NOMO-1 treated with DMSO at 0.1 percent for 48 hours (cell line): ENCODE data around the gene KRT85.
"Not testable (repeated sequence)": the region's sequence is repeated elsewhere in the genome, so short reads cannot be mapped to it uniquely, and the experiment has no call there.

Experiments
- DNase-seq: peaks from one replicate; lab custom pipeline; 2025; ENCODE audit not compliant: unreplicated experiment; lab: John Stamatoyannopoulos, UW

Gene KRT85

GRCh38 chr12:52350786-52351185 lies 16.5 kb downstream of the KRT85 start:
- no peak for DNase-seq

GRCh38 chr12:52350021-52350620 lies 17.2 kb downstream of the KRT85 start:
- no peak for DNase-seq

DNA sequence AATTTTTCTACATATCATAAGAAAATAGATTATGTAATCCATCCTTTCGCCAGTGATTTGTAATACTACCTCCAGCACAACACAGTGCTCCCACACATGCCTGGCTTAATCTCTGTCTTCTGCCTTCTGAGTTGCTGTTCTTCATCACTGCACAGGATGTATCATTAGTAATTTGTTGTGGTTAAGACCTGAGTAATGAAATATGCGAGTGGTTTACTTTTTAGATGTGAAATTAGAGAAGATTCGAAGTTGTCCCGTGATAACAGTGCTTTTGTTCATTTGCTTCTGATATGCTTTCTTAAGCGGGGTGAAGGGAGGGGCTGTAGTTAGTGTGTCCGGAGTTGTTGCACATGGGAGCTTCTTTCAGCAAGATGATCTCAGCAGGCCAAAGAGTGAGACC lies 18.1 kb downstream of the KRT85 start:
- no peak for DNase-seq

DNA sequence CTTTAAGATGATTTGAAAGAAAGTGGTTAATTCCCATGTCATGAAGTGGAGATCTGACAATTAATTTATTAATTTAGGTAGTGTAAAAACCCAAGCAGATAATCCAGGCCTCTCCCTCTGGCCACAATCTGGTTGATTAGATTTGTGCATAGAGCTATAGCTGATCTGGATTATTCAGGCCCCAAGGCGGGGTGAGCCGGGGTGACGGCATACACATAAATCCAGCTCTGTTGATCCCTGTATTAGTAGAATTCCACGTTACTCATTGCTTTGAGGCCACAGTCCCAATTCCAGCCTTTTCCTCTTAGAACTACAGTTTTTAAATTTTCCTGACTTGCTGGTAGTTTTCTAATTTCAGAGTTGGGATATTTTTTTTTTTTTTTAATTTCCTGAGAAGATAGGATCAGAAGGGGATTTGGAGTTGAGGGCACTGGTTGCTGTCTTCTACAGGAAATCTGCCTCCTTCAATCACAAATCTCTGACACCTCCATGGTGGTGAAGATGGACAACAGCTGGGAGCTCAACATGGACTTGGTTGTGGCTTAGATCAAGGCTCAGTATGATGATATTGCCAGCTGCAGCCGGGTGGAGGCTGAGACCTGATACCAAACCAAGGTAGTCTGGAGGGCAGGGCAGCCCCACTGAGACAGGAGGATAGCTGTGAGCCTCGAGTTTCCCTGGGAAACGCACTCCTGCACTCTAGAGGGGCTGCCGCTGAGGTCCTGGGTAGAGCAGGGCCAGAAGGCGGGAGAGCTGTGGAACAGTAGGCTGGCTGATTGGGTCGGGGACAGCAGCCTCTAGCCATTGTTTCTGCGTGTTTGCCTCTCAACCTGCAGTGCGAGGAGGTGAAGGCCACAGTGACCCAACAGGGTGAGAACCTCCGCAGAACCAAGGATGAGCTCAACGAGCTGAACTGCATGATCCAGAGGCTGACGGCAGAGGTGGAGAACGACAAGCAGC lies 19.4 kb downstream of the KRT85 start:
- DNase-seq, result no peak

DNA sequence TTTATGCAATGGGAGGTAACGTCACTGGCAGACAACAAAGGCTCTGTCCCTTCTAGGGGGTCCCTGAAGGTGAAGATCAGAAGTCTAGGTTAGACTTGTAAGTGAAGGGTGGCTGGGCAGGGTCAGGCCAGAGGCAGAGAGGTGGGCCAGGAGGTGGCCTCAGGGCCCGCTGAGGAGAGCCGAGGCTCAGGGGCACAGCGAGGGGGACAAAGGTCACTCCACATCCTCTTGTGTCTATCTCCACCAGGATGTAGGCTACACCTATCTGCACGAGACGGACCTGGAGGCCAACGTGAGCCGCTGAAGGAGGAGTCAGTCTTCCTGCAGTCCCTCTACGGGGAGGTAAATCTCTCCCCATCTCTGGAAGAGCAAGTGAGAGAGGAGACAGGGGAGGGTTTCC lies 20.3 kb downstream of the KRT85 start:
- DNase-seq, result no peak

DNA sequence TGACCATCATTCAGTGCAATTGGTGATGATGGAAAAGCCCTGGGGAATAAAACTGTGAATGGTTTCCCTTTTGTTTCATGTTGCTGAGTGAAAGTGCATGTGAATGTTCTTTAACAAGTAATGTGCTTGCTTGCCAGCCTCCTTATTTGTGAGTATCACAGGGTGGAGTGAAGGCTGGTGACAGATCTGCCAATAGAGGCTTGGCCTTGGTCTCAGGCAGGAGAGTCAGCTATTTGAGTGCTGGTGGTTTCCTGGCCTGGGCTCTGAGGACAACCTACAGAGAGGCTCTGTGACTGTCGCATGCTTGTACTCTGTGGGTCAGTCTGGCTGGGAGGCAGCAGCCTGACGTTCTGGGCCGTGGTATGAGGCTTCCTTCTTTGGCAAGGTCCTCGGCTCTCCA lies 20.7 kb downstream of the KRT85 start:
- no peak for DNase-seq

DNA sequence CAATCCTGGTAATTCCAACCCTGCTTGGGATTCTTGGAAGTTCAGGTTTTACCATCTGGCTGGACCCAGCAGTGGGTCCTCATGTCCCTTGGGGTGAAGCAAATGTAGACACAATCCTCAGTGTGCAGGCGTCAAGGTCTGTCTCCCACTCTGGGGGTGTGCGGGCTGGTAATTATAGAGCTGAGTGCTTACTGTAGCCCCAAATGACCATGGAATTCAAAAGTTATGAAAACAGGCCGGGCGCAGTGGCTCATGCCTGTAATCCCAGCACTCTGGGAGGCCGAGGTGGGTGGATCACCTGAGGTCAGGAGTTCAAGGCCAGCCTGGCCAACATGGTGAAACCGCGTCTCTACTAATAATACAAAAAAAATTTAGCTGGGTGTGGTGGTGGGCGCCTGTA lies 22.2 kb downstream of the KRT85 start:
- DNase-seq, result not testable (repeated sequence)

DNA sequence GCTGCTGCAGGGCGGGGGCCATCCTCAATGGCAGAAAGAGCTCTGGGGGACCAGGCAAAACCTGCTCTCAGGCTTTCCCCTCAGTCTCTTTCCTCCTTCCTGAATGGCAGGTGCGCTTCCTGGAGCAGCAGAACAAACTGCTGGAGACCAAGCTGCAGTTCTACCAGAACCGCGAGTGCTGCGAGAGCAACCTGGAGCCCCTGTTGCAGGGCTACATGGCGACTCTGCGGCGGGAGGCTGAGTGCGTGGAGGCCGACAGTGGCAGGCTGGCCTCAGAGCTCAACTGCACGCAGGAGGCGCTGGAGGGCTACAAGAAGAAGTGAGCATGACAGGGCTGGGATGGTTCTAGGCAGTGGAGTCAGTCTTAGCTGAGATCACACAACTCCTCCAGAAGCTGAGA lies 23.2 kb downstream of the KRT85 start:
- no peak for DNase-seq

DNA sequence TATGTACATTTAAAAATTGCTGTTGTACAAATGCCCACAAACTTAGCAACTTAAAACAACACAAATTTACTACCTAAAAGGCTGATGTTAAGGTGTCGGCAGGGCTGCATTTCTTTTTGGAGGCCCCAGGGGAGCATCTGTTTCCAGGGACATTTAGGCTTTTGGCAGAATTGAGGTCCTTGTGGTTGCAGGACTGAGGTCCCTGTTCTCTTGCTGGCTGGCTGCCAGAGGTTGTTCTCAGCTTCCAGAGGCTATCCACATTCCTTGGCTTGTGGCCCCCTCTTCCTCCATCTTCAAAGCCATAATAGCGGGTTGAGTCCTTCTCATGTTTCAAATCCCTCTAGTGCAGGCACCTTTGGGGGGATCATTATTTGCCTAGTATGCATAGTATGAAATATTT lies 23.7 kb downstream of the KRT85 start:
- DNase-seq, result no peak

DNA sequence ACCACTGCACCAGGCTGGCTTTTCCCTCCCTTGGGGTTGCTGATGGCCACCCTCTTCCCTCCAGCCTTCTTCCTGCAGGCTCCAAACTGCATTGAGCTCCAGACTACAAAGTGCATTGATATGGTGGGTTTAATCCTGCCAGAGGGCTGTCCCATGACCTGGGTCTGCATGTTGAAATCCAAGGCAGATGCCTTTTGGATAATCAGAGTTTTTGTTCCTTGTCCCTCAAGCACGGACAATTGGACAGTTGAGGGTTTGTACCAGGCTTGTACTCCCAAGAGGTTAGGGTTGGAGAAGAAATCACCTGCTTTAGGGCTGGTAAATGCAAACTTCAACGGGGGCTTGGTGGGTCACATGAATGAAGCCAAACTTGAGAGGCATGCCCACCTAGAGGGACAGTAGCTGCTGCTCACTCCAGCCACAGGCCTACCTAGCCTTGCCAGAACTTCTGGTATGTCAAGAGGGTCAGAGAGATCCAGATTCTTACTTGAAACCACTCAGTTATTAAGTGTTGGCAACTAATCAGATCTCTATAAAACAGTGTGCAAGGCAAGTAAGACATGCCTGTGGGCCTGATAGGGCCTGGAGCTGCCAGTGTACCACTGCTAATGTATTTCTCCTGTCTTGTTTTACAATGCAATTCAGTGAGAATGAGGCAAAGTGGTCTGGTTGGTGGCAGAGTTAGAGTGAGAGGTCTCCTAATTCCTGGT lies 24.3 kb downstream of the KRT85 start:
- DNase-seq, result no peak

- DNase-seq, result no peak
These were observed 26.2 kb downstream of the KRT85 start for GRCh38 chr12:52341066-52341580.

GRCh38 chr12:52338241-52338960 lies 28.9 kb downstream of the KRT85 start:
- DNase-seq, result no peak

- no peak for DNase-seq
These were observed 30.2 kb downstream of the KRT85 start for GRCh38 chr12:52337054-52337453.

- DNase-seq, result no peak
These were observed 30.6 kb downstream of the KRT85 start for GRCh38 chr12:52336641-52337040.

DNA sequence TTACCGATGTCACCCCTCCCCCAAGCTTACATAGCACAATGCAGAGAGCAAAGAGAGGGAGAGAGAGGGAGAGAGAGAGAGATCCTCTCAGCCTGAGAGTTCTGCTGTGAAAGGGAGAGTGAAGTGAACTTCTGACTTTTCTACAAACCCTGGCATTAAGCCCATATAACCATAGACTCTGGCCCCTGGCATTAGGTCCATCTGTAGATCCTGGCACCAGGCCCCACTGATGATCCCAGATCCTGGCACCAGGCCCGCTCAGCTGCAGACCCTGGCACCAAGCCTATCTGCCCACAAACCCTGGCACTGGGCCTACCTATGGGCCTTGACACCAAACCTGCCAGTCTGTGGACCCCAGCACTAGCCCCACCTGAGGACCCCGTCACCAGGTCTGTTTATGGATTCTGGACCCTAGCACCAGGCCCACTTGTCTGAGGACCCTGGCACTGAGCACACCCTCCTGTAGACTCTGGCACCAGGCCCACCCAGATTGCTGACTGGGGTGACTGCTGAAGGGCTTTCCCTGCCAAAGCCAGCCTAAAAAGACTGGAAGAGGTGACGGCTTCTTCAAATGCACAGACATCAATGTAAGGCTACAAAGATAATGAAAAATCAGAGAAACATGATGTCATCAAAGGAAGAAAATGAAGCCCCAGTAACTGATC lies 31.6 kb downstream of the KRT85 start:
- no peak for DNase-seq

DNA sequence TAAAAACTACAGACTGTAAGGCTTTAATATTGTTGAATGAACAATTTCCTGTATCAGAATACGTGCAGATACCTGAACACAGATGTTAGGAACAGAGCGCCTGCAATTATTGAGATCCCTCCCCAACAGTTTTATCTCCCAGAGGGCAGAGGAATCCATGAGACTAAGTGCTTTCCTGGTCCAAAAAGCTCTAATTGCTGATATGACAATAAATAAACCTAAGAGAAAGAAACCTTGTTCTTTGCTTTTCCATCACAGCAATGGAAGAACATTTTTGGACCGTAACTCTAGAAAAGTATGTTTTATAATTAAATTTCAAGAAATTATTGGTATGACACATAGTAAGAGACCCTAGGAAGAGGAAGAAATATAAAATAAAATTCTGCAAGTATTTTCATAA lies 33.1 kb downstream of the KRT85 start:
- DNase-seq, result no peak

GRCh38 chr12:52333321-52333720 lies 34.0 kb downstream of the KRT85 start:
- DNase-seq, result no peak

- no peak for DNase-seq
These were observed 34.9 kb downstream of the KRT85 start for GRCh38 chr12:52332381-52332780.

DNA sequence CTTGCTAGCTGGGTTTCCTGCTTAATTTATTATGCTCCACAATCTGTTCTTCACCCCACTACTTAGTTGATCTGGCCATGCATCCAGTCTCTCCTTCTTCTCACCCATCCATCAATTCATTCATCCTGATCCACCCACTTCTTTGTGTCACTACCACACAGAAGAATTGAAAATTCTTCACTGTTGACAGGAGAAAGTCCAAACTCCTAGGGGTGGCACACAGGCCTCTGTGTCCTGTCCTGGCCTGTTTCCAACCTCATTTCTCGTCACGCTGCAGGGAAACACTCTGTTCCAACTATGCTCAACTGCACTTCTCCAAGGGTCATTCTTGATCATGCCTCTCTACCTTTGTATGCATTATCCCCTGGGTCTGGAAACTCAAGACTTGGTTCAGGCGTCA lies 35.4 kb downstream of the KRT85 start:
- no peak for DNase-seq

DNA sequence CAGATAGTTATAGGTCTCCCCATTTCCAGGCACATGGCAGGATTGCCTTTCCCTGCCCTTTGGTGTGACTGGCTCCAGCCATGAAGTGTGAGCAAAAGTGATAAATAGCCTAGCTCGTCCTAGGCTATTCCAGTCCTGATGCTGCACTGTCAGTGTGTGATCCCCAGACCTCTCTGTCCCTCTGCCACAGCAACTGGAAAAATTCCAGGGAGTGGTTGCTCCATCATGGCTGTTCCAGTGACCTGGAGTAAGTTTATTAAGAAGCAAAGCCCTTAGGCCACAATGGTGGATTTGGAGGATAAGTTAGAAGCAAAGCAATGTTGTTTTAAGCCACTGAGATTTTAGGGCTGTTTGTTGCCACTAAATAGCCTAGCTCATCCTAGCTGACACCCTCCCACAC lies 36.2 kb downstream of the KRT85 start:
- DNase-seq, result no peak
